Measurements from ENCODE around the gene TJP3. TPM values are rescaled to one million over a fixed set of nuclear protein-coding genes. Genes with fewer than 3 reads are reported as not detected.

Gene TJP3
- total RNA-seq, 1 experiment from 2014 or later: 1.6 TPM

DNA sequence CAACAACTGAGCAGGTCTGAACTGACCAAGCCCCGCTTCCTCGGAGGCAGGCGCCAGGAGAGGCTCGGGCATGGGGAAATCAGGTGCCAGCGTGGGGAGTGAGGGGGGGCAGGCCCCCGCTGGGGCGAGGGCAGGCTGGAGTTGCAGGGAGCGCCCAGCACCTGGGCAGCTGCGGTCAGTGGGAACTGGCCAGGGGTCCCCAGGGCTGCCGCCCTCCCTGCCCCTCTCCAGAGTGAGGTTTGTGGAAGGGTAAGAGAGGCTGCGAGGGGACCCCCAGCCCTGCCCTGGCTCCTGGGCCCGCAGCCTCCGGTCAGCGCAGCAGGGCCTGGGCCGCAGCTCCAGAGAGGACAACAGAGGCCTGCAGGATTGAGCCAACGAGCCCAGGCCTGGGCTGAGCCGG lies 40.4 kb upstream of the TJP3 start:
- BruUV-seq (replicated peaks): no TSS peak
- DNase-seq (ENCODE audit: unreplicated experiment): no peak
- Mint-ChIP-seq H3K27ac (ENCODE audit: low read depth, unreplicated experiment) (no peak overlapping the region), H3K27me3 (ENCODE audit: insufficient read depth, unreplicated experiment) (no peaks in the 10 kb centered on the region), H3K9me3 (ENCODE audit: unreplicated experiment) (no peaks in the 10 kb centered on the region), H3K36me3 (ENCODE audit: insufficient read depth, unreplicated experiment) (peaks cover 8% of the 10 kb centered on the region), H3K4me3 (ENCODE audit: unreplicated experiment) (no peak overlapping the region), H3K4me1 (ENCODE audit: insufficient read depth, unreplicated experiment) (no peaks in the 10 kb centered on the region)
- CTCF ChIA-PET: interaction anchor here (0.6 kb wide), 1 partner anchor 103 kb away, joined by 4 read pairs; no protein-coding TSS in a partner anchor
- TF ChIP-seq, protein P1, sequence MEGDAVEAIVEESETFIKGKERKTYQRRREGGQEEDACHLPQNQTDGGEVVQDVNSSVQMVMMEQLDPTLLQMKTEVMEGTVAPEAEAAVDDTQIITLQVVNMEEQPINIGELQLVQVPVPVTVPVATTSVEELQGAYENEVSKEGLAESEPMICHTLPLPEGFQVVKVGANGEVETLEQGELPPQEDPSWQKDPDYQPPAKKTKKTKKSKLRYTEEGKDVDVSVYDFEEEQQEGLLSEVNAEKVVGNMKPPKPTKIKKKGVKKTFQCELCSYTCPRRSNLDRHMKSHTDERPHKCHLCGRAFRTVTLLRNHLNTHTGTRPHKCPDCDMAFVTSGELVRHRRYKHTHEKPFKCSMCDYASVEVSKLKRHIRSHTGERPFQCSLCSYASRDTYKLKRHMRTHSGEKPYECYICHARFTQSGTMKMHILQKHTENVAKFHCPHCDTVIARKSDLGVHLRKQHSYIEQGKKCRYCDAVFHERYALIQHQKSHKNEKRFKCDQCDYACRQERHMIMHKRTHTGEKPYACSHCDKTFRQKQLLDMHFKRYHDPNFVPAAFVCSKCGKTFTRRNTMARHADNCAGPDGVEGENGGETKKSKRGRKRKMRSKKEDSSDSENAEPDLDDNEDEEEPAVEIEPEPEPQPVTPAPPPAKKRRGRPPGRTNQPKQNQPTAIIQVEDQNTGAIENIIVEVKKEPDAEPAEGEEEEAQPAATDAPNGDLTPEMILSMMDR (IDR thresholded peaks at IDR 0.05; ENCODE audit: unreplicated experiment): no peak
- intact Hi-C loops (cut with micrococcal nuclease): loop anchor here (2.0 kb wide), 1 partner anchor 181 kb away; no protein-coding TSS in a partner anchor
- POLR2A ChIA-PET: no interaction called here

DNA sequence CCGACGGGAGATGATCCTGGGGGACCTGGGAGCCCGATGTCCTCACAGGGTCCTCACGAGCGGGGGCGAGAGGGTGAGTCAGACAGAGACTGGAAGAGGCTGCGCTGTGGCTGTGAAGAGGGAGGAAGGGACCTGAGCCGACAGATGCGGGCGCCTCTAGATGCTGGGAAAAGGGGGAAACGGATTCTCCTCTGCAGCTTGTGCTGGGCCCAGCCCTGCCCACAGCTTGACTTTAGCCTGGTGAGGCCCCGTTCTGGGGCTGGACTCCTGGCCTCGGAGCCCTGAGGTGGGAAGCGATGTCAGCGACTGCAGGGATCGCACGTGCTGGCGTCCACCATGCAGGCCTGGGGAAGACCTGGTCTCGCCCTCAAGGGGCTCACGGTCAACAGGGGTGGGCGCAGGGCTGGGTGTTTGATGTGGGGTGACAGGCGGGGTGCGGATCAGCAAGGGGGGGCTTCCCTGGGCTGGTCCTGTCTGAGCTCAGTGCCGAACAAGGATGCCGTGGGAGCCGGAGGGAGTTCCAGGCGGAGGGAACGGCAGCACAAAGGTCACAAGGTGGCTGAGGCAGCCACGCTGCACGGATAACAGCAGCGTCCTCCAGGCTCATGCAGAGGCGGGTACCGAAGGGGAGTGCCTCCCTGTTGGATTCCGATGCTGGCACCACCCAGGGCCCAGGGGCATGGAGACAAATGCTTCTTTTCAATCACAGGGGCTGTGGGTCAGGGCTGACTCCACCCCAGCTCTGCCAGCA lies 39.7 kb upstream of the TJP3 start:
- no peak for DNase-seq (ENCODE audit: unreplicated experiment)
- no peak overlapping the region for H3K27ac Mint-ChIP-seq (ENCODE audit: low read depth, unreplicated experiment)
- TF ChIP-seq, protein P1 (IDR thresholded peaks at IDR 0.05; ENCODE audit: unreplicated experiment): no peak
- ChIA-PET POLR2A (no interaction called here), CTCF (no interaction called here)
- intact Hi-C loops (cut with micrococcal nuclease): no loop called here
- BruUV-seq (replicated peaks): no TSS peak
- H3K4me3 Mint-ChIP-seq (ENCODE audit: unreplicated experiment): no peak overlapping the region
- H3K4me1 Mint-ChIP-seq (ENCODE audit: insufficient read depth, unreplicated experiment): no peaks in the 10 kb centered on the region
- peaks cover under 1% of the 10 kb centered on the region for H3K36me3 Mint-ChIP-seq (ENCODE audit: insufficient read depth, unreplicated experiment)
- no peaks in the 10 kb centered on the region for H3K27me3 Mint-ChIP-seq (ENCODE audit: insufficient read depth, unreplicated experiment)
- no peaks in the 10 kb centered on the region for H3K9me3 Mint-ChIP-seq (ENCODE audit: unreplicated experiment)

DNA sequence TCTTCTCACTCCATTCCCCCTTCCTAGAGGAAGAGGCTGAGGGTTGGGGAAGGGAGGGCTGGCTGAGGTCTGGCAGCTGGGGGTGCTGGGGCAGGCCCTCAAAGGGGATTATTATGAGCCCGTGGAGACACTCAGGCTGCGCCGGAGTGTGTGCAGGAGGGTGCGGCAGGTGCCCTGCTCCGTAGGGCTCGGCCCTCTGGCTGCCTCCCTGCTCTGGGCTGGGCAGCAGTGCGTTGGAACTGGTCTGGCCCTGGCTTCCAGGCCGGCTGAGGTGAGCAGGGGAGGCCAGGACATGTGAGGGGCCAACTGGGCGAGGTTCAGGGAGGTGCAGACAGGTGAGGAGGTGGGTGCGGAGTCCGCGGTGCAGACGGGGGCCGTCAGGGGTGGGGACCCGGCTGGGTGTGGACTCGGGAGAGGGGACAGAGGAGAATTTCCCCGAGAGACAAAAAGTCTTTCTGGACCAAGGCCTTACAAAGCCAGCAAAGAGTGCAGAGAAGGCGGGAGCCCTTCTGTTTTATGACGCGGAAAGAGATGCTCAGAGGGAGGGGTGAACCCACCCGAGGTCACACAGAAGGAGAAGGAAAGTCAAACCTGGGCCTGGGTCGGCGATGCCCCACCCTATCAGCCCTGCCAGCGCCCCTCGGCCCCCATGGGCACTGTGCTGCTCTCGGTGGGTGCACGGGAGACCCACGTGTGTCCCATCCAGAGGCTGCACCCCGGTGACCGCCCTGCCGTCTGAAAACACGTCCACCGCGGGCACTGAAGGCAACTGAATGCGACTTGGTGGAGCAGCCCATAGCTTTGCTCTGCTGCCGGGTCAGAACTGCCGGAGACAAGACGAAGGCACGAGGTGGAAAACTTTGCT lies 38.9 kb upstream of the TJP3 start:
- H3K27me3 Mint-ChIP-seq (ENCODE audit: insufficient read depth, unreplicated experiment): no peaks in the 10 kb centered on the region
- TF ChIP-seq, protein P1 (IDR thresholded peaks at IDR 0.05; ENCODE audit: unreplicated experiment): no peak
- H3K4me3 Mint-ChIP-seq (ENCODE audit: unreplicated experiment): no peak overlapping the region
- POLR2A ChIA-PET: no interaction called here
- no peak overlapping the region for H3K27ac Mint-ChIP-seq (ENCODE audit: low read depth, unreplicated experiment)
- H3K36me3 Mint-ChIP-seq (ENCODE audit: insufficient read depth, unreplicated experiment): no peaks in the 10 kb centered on the region
- DNase-seq (ENCODE audit: unreplicated experiment): no peak
- H3K9me3 Mint-ChIP-seq (ENCODE audit: unreplicated experiment): no peaks in the 10 kb centered on the region
- CTCF ChIA-PET: no interaction called here
- no peaks in the 10 kb centered on the region for H3K4me1 Mint-ChIP-seq (ENCODE audit: insufficient read depth, unreplicated experiment)
- BruUV-seq (replicated peaks): no TSS peak
- intact Hi-C loops (cut with micrococcal nuclease): no loop called here

DNA sequence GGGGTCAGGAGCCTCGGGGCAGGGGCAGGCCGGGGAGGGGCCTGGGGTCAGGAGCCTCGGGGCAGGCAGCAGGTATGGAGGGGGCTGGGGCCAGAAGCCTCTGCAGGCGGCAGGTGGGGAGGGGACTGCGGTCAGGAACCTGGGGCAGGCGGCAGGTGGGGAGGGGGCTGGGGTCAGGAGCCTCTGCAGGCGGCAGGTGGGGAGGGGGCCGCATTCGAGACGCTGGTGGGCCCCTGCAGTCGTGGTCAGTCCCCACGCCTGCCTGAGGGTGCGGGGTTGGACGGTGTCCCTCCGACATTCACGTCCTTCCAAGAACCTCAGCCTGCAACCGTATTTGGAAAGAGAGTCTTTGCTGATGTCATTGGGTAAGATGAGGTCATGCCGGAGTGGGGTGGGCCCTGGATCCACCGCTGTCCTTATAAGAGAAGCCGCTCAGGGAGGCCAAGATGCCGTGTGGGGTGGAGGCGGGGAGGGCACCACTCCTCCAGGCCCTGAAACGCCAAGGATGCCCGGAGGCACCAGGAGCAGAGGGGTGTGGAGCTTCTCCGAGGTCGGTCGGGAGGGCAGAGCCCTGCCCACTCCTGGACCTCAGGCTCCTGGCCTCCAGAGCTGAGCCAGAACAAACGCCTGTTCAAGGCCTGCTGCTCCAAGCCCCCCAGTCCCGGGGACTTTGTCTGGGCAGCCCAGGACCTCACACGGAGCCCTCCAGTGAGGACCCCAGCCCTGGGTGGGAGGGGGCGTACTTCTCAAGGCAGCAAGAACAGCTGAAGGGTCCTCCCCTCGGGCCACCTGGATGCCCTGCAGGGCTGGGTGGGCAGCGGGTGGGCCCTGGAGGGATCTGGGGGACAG lies 38.0 kb upstream of the TJP3 start:
- ChIA-PET POLR2A (no interaction called here), CTCF (no interaction called here)
- Mint-ChIP-seq H3K36me3 (ENCODE audit: insufficient read depth, unreplicated experiment) (no peaks in the 10 kb centered on the region), H3K4me3 (ENCODE audit: unreplicated experiment) (no peak overlapping the region), H3K27me3 (ENCODE audit: insufficient read depth, unreplicated experiment) (no peaks in the 10 kb centered on the region), H3K27ac (ENCODE audit: low read depth, unreplicated experiment) (no peak overlapping the region), H3K4me1 (ENCODE audit: insufficient read depth, unreplicated experiment) (no peaks in the 10 kb centered on the region), H3K9me3 (ENCODE audit: unreplicated experiment) (no peaks in the 10 kb centered on the region)
- DNase-seq (ENCODE audit: unreplicated experiment): no peak
- no TSS peak for BruUV-seq (replicated peaks)
- intact Hi-C loops (cut with micrococcal nuclease): no loop called here
- TF ChIP-seq, protein P1 (IDR thresholded peaks at IDR 0.05; ENCODE audit: unreplicated experiment): no peak
